GM21447 (cell line): ENCODE results near the gene VPS37D.
A peak's percentile ranks its signal among the peaks of the same experiment; 100 is the strongest.
"Not testable (repeated sequence)": the region's sequence is repeated elsewhere in the genome, so short reads cannot be mapped to it uniquely, and the experiment has no call there.

Source experiments
- ATAC-seq: cut with Tn5 transposase; IDR thresholded peaks from one replicate; pipeline ENCODE4 v1.9.1; 2021; ENCODE audit not compliant: unreplicated experiment

VPS37D gene, protein sequence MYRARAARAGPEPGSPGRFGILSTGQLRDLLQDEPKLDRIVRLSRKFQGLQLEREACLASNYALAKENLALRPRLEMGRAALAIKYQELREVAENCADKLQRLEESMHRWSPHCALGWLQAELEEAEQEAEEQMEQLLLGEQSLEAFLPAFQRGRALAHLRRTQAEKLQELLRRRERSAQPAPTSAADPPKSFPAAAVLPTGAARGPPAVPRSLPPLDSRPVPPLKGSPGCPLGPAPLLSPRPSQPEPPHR

DNA sequence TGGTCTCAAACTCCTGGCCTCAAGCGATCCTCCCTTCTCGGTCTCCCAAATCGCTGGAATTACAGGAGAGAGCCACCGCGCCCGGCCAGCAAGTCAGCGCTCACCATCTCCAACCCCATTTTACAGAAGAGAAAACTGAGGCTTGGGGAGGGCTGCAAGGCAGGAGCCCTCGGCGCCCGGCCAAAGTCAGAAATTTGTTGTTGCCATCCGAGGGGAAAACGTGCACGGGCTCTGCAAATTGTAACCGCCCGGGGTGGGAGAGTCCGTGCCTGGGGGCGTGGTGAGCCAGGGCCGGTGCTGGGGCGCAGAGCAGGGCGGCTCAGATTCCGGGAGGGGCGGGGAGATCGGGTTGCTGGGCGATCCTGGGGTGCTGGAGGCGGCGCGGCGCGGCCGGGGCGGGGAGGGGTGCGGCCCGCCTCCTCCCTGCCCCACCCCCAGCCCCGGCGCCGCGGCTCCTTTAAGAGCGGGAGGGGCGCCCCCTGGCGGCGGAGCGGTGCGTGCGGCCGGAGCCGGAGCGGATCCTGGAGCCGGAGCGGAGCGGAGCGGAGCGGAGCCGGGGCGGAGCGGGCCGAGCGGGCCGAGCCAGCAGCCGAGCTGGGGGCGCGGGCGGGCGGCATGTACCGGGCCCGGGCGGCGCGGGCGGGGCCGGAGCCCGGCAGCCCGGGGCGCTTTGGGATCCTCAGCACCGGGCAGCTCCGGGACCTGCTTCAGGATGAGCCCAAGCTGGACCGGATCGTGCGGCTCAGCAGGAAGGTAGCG is at the start of gene VPS37D:
TSS of gene VPS37D (plus strand) at position 488 of the 759 bp plus-strand sequence. CDS start at position 616, 128 bp downstream.
- peak; percentile 89 for ATAC-seq

- ATAC-seq, result no peak
Observed at GRCh38 chr7:73618538-73618937, 49.1 kb upstream of the VPS37D start.

- ATAC-seq, result not testable (repeated sequence)
Observed at GRCh38 chr7:73619394-73619793, 48.2 kb upstream of the VPS37D start.

DNA sequence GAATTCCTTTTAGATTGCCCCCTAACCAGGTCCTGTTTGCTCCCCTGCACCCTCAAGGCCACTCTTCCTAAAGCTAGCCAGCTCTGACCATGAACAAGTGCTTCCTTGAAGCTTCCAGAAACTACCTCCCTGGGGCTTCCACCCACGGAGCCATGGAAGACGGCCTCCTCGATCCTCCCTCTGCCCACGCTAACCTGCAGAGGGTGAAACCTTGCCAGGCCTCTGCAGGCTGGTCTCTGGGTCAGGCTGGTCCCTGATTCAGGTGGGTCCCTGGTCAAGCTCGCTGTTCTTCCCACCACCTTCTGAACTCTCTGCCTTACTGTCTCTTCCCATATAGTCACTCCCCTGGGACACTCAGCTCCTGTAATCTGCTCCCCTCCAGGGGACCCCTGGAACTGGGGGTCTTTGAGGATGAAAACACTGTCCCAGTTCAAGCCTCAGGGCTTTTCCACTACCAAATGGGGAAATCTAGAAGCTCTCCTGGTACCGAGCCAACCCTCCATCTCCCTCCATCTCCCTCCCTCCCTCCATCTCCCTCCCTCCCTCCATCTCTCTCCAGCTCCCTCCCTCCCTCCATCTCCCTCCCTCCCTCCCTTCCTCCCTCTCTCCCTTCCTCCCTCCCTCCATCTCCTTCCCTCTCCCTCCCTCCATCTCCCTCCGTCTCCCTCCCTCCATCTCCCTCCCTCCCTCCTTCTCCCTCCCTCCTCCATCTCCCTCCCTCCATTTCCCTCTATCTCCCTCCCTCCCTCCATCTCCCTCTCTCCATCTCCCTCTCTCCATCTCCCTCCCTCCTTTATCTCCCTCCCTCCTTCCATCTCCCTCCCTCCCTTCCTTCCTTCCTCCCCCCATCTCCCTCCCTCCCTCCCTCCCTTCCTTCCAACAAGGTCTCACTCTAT is 46.2 kb upstream of the VPS37D start:
- ATAC-seq, result no peak

DNA sequence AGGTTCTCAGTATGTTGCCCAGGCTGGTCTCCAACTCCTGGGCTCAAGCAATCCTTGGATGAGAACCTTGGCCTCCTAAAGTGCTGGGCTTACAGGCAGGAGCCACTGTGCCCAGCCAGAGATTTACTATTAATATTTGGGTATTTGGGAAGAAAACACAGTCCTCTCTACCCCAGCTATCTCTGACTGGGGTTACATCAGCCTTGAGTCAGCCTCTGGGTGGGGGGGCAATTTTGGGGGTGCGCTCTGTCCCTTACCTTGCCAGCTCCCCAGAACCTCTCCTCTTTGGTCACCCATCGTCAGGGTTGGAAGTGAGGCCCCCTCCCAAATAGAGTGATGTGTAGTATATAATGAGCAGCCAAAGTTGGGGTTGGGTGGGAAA is 45.1 kb upstream of the VPS37D start:
- no peak for ATAC-seq

GRCh38 chr7:73622909-73623797 is 44.5 kb upstream of the VPS37D start:
- no peak for ATAC-seq

GRCh38 chr7:73623798-73624668 is 43.6 kb upstream of the VPS37D start, which contains the start of gene MLXIPL:
Gene MLXIPL (minus strand): TSS chr7:73624522. CDS start chr7:73624492, 30 bp downstream.
- ATAC-seq, result no peak

DNA sequence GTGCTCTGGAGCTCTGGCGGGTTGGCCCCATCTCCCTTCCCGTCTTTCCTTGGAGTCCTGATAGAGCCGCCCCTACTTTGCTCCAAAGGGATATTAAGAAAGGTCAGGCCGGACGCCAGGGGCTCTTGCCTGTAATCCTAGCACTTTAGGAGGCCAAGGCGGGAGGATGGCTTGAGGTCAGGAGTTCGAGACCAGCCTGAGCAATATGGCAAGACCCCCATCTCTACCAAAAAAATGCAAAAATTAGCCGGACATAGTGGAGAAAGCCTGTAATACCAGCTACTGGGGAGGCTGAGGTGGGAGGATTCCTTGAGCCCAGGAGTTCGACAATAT is 43.0 kb upstream of the VPS37D start:
- no peak for ATAC-seq

DNA sequence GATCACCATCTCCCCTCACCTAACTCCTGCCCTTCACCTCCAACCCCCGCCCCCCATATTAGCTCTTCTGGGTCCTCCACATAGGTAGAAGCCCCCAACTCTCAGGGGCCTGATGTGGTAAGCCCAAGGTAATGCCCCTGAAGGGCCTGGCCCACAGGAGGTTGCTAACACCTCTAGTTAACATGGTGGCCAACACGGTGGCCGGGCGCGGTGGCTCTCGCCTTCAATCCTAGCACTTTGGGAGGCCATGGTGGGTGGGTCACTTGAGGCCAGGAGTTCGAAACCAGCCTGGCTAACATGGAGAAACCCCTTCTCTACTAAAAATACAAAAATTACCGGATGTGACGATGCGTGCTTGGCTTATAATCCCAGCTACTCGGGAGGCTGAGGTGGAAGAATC is 42.4 kb upstream of the VPS37D start:
- no peak for ATAC-seq

DNA sequence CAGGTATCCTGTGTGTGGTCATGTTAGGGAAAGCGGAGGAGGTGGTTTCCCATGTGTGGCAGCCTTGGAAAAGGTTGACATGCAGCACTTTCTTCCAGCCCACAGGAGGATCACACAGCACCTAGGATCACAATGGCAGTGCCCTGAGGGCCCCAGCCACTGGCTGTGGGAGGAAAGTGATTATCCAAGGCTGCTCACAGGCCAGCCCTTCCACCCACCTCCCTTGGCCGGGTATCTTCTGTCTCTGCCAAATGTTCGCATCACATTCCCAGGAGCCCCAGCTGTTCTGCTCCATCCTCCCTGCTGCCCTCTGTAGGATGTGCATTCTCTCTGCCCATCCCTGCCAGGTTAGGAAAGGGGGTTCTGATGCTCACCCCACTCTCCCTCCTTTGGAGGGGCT is 40.8 kb upstream of the VPS37D start:
- no peak for ATAC-seq

- ATAC-seq, result no peak
Observed at GRCh38 chr7:73628504-73628903, 39.1 kb upstream of the VPS37D start.

GRCh38 chr7:73631558-73631957 is 36.1 kb upstream of the VPS37D start:
- ATAC-seq, result no peak

DNA sequence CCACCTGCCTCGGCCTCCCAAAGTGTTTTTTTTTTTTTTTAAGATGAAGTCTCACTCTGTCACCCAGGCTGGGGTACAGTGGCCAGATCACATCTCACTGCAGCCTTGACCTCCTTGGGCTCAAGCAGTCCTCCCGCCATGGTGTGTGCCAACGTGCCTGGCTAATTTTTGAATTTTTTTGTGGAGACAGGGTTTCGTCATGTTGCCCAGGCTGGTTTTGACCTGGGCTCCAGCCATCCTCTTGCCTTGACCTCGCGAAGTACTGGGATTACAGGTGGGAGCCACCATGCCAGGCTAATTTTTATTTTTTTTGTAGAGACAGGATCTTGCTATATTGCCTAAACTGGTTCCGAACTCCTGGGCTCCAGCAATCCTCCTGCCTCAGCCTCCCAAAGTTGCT is 34.3 kb upstream of the VPS37D start:
- ATAC-seq, result no peak

DNA sequence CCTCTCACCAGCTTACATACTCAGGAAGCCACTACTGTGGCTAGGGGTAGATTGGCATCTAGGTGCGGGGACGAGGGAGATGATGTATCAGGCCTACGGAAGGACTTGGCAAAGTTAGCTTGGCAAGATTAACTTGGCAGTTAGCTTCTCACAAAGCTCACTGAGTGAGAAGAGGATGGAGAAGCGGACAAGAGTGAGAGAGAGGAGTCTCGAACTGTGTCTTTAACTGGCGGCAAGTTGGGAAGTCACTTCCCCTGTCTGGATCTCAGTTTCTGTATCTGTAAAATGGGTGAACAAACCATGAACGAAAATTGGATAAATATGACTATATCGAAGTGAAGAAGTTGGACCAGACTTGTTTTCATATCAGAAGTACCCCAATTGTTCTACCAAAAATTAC is 33.8 kb upstream of the VPS37D start:
- no peak for ATAC-seq

DNA sequence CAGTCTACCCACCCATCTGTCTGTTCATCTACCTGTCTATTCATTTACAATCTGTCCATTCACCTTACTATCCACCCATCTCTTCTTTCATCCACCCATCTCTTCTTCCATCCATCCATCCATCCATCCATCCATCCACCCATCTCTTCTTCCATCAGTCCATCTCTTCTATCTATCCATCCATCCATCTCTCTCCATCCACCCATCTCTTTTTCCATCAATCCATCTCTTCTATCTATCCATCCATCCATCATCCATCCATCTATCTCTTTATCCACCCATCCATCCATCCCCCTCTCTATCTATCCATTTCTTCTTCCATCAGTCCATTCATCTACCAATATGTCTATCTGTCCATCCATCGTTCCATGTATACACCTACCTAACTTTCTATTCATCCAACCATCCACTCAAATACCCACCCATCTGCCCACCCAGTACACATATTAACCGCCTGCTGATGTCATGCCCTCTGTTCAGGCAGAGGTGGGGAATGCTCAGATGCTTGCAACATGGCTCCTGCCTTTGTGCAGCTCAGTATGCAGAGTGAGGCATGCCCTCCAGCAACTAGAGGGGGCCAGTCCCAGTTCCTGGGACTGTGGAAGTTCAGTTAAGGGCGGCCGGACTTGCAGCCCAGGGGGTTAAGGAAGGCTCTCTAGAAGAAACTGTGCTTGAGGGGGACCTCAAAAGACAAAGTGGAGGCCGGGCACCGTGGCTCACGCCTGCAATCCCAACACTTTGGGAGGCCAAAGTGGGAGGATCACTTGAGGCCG is 32.0 kb upstream of the VPS37D start:
- ATAC-seq, result no peak

DNA sequence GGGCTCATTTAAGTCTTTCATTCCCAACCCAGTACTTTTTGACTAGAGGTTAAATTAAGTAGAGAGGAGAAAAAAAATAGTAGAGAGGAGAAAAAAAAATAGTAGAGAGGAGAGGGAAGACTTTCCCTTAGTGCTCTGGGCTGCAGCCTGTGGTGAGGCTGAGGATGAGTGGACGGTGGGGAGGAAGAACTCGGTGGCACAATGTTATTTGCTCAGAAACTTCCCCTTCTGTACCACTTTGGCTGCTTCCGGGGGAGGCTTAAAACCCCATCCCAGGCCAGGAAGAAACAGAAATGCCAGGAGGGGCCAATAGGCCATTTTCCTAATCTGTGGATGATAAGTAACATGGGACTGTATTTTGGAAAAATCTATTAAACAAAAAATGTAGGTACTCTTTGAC is 28.7 kb upstream of the VPS37D start:
- no peak for ATAC-seq

GRCh38 chr7:73642834-73643233 is 24.8 kb upstream of the VPS37D start:
- ATAC-seq, result no peak

- no peak for ATAC-seq
Observed at GRCh38 chr7:73644688-73645286, 22.8 kb upstream of the VPS37D start.
